Vagina (tissue), 2 donors: Measurements from ENCODE around the gene HS3ST3B1. TPM values are rescaled to one million over a fixed set of nuclear protein-coding genes. Genes with fewer than 3 reads are reported as not detected.

Experiments used
- DNase-seq, 2 donors: peaks; one replicate each; pipeline ENCODE4 v3.0.0-alpha.2; 2017; ENCODE audit errors: extremely low spot score in 2 of 2
- H3K27ac ChIP-seq: fragments of 200-600 bp; sonication (generic); one replicate; pipeline ENCODE4 v1.5.1; 2019
- H3K27me3 ChIP-seq: fragments of 200-600 bp; sonication (generic); one replicate; pipeline ENCODE4 v1.5.1; 2019
- H3K36me3 ChIP-seq, 2 donors: fragments of 200-600 bp; sonication (generic); one replicate each; pipeline ENCODE4 v1.5.1; 2017 to 2019
- H3K4me1 ChIP-seq: fragments of 200-600 bp; sonication (generic); one replicate; pipeline ENCODE4 v1.5.1; 2019
- H3K4me3 ChIP-seq, 2 donors: fragments of 200-600 bp; sonication (generic); 1 replicate in 1 of 2; 2 replicates in 1 of 2; pipeline ENCODE4 v1.5.1; 2016 to 2019
- H3K9me3 ChIP-seq: fragments of 200-600 bp; sonication (generic); one replicate; pipeline ENCODE4 v1.5.1; 2019
- CTCF ChIP-seq, 3 experiments: fragments of 450-650 bp in 2 of 3; fragments of 200-600 bp in 1 of 3; sonication (generic) in 1 of 3; IDR thresholded peaks; one replicate each; pipeline ENCODE4 v1.5.1; 2017 to 2019; ENCODE audit warnings: antibody characterized with exemption in 3 of 3, mild to moderate bottlenecking in 2 of 3, moderate library complexity in 2 of 3
- POLR2A ChIP-seq, 2 donors: fragments of 450-650 bp; IDR thresholded peaks; one replicate each; pipeline ENCODE4 v1.6.1; 2017; ENCODE audit warnings: antibody characterized with exemption in 2 of 2, mild to moderate bottlenecking in 2 of 2, moderate library complexity in 2 of 2
- POLR2AphosphoS5 ChIP-seq, 2 donors: sonication (generic); formaldehyde crosslinking; IDR thresholded peaks; one replicate each; pipeline ENCODE4 v1.9.0; 2017; ENCODE audit warnings: antibody characterized with exemption in 2 of 2, mild to moderate bottlenecking in 2 of 2, low read depth in 1 of 2; ENCODE audit not compliant: insufficient read depth in 1 of 2
- intact Hi-C: fragments of 100-400 bp; cut with DNase I; formaldehyde crosslinking; loops from one replicate; pipeline ENCODE4 v1.15.1; 2023
- total RNA-seq: library from RNA; depleted of rRNA; stranded (reverse); fragments of >200 nt; gene quantifications from one replicate; pipeline ENCODE4 v1.2.3, GENCODE V29; 2016

Gene HS3ST3B1
- total RNA-seq, 1 donor from 2014 or later: 5.9 TPM

- TF ChIP-seq POLR2AphosphoS5 (IDR thresholded peaks at IDR 0.05; ENCODE audit: insufficient read depth in 1 of 2, low read depth in 1 of 2) (no peak), POLR2A (IDR thresholded peaks at IDR 0.05) (no peak), CTCF (IDR thresholded peaks at IDR 0.05) (no peak)
- H3K4me1 ChIP-seq: no peaks in the 10 kb centered on the region
- intact Hi-C loops: no loop called here
These were observed 31.4 kb downstream of the HS3ST3B1 start for GRCh38 chr17:14332331-14332730.

GRCh38 chr17:14333506-14333905, 32.6 kb downstream of the HS3ST3B1 start:
- intact Hi-C loops: no loop called here
- no peaks in the 10 kb centered on the region for H3K4me1 ChIP-seq
- DNase-seq: no peak
- no peaks in the 10 kb centered on the region for H3K27me3 ChIP-seq
- no peaks in the 10 kb centered on the region for H3K36me3 ChIP-seq
- no peak overlapping the region for H3K4me3 ChIP-seq
- TF ChIP-seq CTCF (IDR thresholded peaks at IDR 0.05): no peak
- no peak for TF ChIP-seq POLR2AphosphoS5 (IDR thresholded peaks at IDR 0.05; ENCODE audit: insufficient read depth in 1 of 2, low read depth in 1 of 2)
- TF ChIP-seq POLR2A (IDR thresholded peaks at IDR 0.05): no peak
- H3K27ac ChIP-seq: no peak overlapping the region
- no peaks in the 10 kb centered on the region for H3K9me3 ChIP-seq

More at GRCh38 chr17:14332331-14332730, 31.4 kb downstream of the HS3ST3B1 start:
- H3K27me3 ChIP-seq: no peaks in the 10 kb centered on the region
- H3K9me3 ChIP-seq: no peaks in the 10 kb centered on the region
- H3K36me3 ChIP-seq: no peaks in the 10 kb centered on the region
- no peak overlapping the region for H3K27ac ChIP-seq
- H3K4me3 ChIP-seq: no peak overlapping the region
- no peak for DNase-seq

GRCh38 chr17:14334276-14334840, 33.5 kb downstream of the HS3ST3B1 start:
- intact Hi-C loops: no loop called here
- H3K27me3 ChIP-seq: no peaks in the 10 kb centered on the region
- H3K4me3 ChIP-seq: no peak overlapping the region
- no peaks in the 10 kb centered on the region for H3K4me1 ChIP-seq
- DNase-seq: no peak
- no peak overlapping the region for H3K27ac ChIP-seq
- H3K9me3 ChIP-seq: no peaks in the 10 kb centered on the region
- TF ChIP-seq POLR2AphosphoS5 (IDR thresholded peaks at IDR 0.05; ENCODE audit: insufficient read depth in 1 of 2, low read depth in 1 of 2) (no peak), CTCF (IDR thresholded peaks at IDR 0.05) (no peak), POLR2A (IDR thresholded peaks at IDR 0.05) (no peak)
- H3K36me3 ChIP-seq: no peaks in the 10 kb centered on the region

- H3K27ac ChIP-seq: no peak overlapping the region
- no peaks in the 10 kb centered on the region for H3K36me3 ChIP-seq
- TF ChIP-seq POLR2A (IDR thresholded peaks at IDR 0.05) (no peak), CTCF (IDR thresholded peaks at IDR 0.05) (no peak), POLR2AphosphoS5 (IDR thresholded peaks at IDR 0.05; ENCODE audit: insufficient read depth in 1 of 2, low read depth in 1 of 2) (no peak)
- no peaks in the 10 kb centered on the region for H3K4me1 ChIP-seq
- intact Hi-C loops: no loop called here
- DNase-seq: no peak
- H3K4me3 ChIP-seq: no peak overlapping the region
- no peaks in the 10 kb centered on the region for H3K27me3 ChIP-seq
- H3K9me3 ChIP-seq: no peaks in the 10 kb centered on the region
These were observed 34.0 kb downstream of the HS3ST3B1 start for GRCh38 chr17:14334919-14335318.

GRCh38 chr17:14336418-14336817, 35.5 kb downstream of the HS3ST3B1 start:
- Histone ChIP-seq H3K27me3 (no peaks in the 10 kb centered on the region), H3K4me3 (no peak overlapping the region), H3K4me1 (peaks cover 12% of the 10 kb centered on the region), H3K36me3 (no peaks in the 10 kb centered on the region), H3K27ac (no peak overlapping the region), H3K9me3 (no peaks in the 10 kb centered on the region)
- no peak for DNase-seq
- TF ChIP-seq POLR2AphosphoS5 (IDR thresholded peaks at IDR 0.05; ENCODE audit: insufficient read depth in 1 of 2, low read depth in 1 of 2) (no peak), CTCF (IDR thresholded peaks at IDR 0.05) (no peak), POLR2A (IDR thresholded peaks at IDR 0.05) (no peak)
- intact Hi-C loops: no loop called here
